GM12872 (cell line): ENCODE measurements around the gene DEFB129.

Experiments used
- CTCF ChIP-seq: IDR thresholded peaks from 3 replicates; pipeline ENCODE4 v1.5.1; 2011; ENCODE audit warnings: low read depth, mild to moderate bottlenecking, low read length, moderate library complexity; ENCODE audit not compliant: insufficient read depth

Gene DEFB129

GRCh38 chr20:226958-227357 lies at the start of gene DEFB129:
Gene DEFB129 (plus strand): TSS chr20:227258. CDS start chr20:227289, 31 bp downstream.
- no peak for TF ChIP-seq CTCF

GRCh38 chr20:184288-184687 lies 42.8 kb upstream of the DEFB129 start:
- no peak for TF ChIP-seq CTCF

GRCh38 chr20:187733-188132 lies 39.3 kb upstream of the DEFB129 start:
- no peak for TF ChIP-seq CTCF

- TF ChIP-seq CTCF: no peak
These were observed 37.4 kb upstream of the DEFB129 start, which contains the start of gene DEFB128 for GRCh38 chr20:189611-190010. Gene DEFB128 (minus strand): TSS chr20:189711. CDS start chr20:189623, 88 bp downstream.

- TF ChIP-seq CTCF: no peak
These were observed 28.8 kb upstream of the DEFB129 start for GRCh38 chr20:198225-198624.

GRCh38 chr20:199996-200395 lies 27.1 kb upstream of the DEFB129 start:
- TF ChIP-seq CTCF: no peak

- TF ChIP-seq CTCF: peak; percentile 65
These were observed 18.0 kb upstream of the DEFB129 start for GRCh38 chr20:208942-209566.
